HEK293 (cell line): Measurements from ENCODE around the gene OPALIN.

Experiments
- AEBP2 ChIP-seq: fragments of 450-650 bp; formaldehyde crosslinking; IDR thresholded peaks from 2 replicates; pipeline ENCODE4 v1.5.1; 2016; ENCODE audit warnings: missing biosample characterization, missing genetic modification characterization, borderline replicate concordance
- GLI4 ChIP-seq: fragments of 450-650 bp; formaldehyde crosslinking; IDR thresholded peaks from 2 replicates; pipeline ENCODE4 v1.5.1; 2016; ENCODE audit warnings: missing biosample characterization, missing genetic modification characterization
- KLF10 ChIP-seq: fragments of 450-650 bp; IDR thresholded peaks from 2 replicates; pipeline ENCODE4 v1.5.1; 2018; ENCODE audit warnings: missing biosample characterization, mild to moderate bottlenecking, missing genetic modification characterization
- KLF7 ChIP-seq: fragments of 450-650 bp; formaldehyde crosslinking; IDR thresholded peaks from 2 replicates; pipeline ENCODE4 v1.5.1; 2016; ENCODE audit warnings: missing biosample characterization, missing genetic modification characterization, borderline replicate concordance
- OSR2 ChIP-seq: fragments of 450-650 bp; formaldehyde crosslinking; IDR thresholded peaks from 2 replicates; pipeline ENCODE4 v1.5.1; 2016; ENCODE audit warnings: missing biosample characterization, missing genetic modification characterization
- ZNF174 ChIP-seq: fragments of 450-650 bp; formaldehyde crosslinking; IDR thresholded peaks from 2 replicates; pipeline ENCODE4 v1.5.0; 2017; ENCODE audit warnings: missing biosample characterization, mild to moderate bottlenecking, missing genetic modification characterization
- ZNF175 ChIP-seq: fragments of 450-650 bp; formaldehyde crosslinking; IDR thresholded peaks from 2 replicates; pipeline ENCODE4 v1.5.1; 2016; ENCODE audit warnings: missing biosample characterization, missing genetic modification characterization
- ZNF214 ChIP-seq: fragments of 450-650 bp; formaldehyde crosslinking; IDR thresholded peaks from 2 replicates; pipeline ENCODE4 v1.5.1; 2017; ENCODE audit warnings: missing biosample characterization, mild to moderate bottlenecking, missing genetic modification characterization, borderline replicate concordance
- ZNF292 ChIP-seq: fragments of 450-650 bp; formaldehyde crosslinking; IDR thresholded peaks from 2 replicates; pipeline ENCODE4 v1.5.1; 2016; ENCODE audit warnings: low read depth, missing biosample characterization, missing genetic modification characterization, borderline replicate concordance
- ZNF335 ChIP-seq: fragments of 450-650 bp; formaldehyde crosslinking; conservative IDR thresholded peaks from 2 replicates; pipeline ENCODE4 v1.5.1; 2016; ENCODE audit warnings: missing biosample characterization, missing genetic modification characterization
- ZNF394 ChIP-seq: fragments of 450-650 bp; formaldehyde crosslinking; IDR thresholded peaks from 2 replicates; pipeline ENCODE4 v1.5.1; 2016; ENCODE audit warnings: missing biosample characterization, missing genetic modification characterization, mild to moderate bottlenecking, moderate library complexity, borderline replicate concordance
- ZNF48 ChIP-seq: fragments of 450-650 bp; formaldehyde crosslinking; IDR thresholded peaks from 2 replicates; pipeline ENCODE4 v1.5.1; 2016; ENCODE audit warnings: missing biosample characterization, missing genetic modification characterization
- ZNF510 ChIP-seq: fragments of 450-650 bp; formaldehyde crosslinking; IDR thresholded peaks from 2 replicates; pipeline ENCODE4 v1.5.1; 2018; ENCODE audit warnings: mild to moderate bottlenecking, missing genetic modification characterization, missing biosample characterization; ENCODE audit not compliant: insufficient replicate concordance
- ZNF521 ChIP-seq: fragments of 450-650 bp; formaldehyde crosslinking; IDR thresholded peaks from 2 replicates; pipeline ENCODE4 v1.5.1; 2017; ENCODE audit warnings: missing biosample characterization, mild to moderate bottlenecking, missing genetic modification characterization
- ZNF626 ChIP-seq: fragments of 450-650 bp; sonication (Bioruptor Pico); formaldehyde crosslinking; IDR thresholded peaks from 2 replicates; pipeline ENCODE4 v1.5.1; 2018; ENCODE audit warnings: missing biosample characterization, missing genetic modification characterization, inconsistent platforms
- ZNF639 ChIP-seq: fragments of 450-650 bp; formaldehyde crosslinking; IDR thresholded peaks from 2 replicates; pipeline ENCODE4 v1.5.1; 2016; ENCODE audit warnings: missing biosample characterization, missing genetic modification characterization
- ZSCAN5A ChIP-seq: fragments of 450-650 bp; formaldehyde crosslinking; IDR thresholded peaks from 2 replicates; pipeline ENCODE4 v1.5.1; 2016; ENCODE audit warnings: missing biosample characterization, missing genetic modification characterization
- TF ChIP-seq, protein P1 (sequence below): fragments of 450-650 bp; formaldehyde crosslinking; IDR thresholded peaks from 2 replicates; pipeline ENCODE4 v1.5.0; 2017; ENCODE audit warnings: missing biosample characterization, missing genetic modification characterization, borderline replicate concordance
- TF ChIP-seq, protein P2 (sequence below): fragments of 450-650 bp; formaldehyde crosslinking; IDR thresholded peaks from 2 replicates; pipeline ENCODE4 v1.5.1; 2016; ENCODE audit warnings: missing biosample characterization, missing genetic modification characterization
- TF ChIP-seq, protein P3 (sequence below): fragments of 450-650 bp; formaldehyde crosslinking; IDR thresholded peaks from 2 replicates; pipeline ENCODE4 v1.5.1; 2016; ENCODE audit warnings: missing biosample characterization, missing genetic modification characterization, borderline replicate concordance
- TF ChIP-seq, protein P4 (sequence below): fragments of 450-650 bp; formaldehyde crosslinking; IDR thresholded peaks from 2 replicates; pipeline ENCODE4 v1.5.1; 2016; ENCODE audit warnings: missing biosample characterization, missing genetic modification characterization
- TF ChIP-seq, protein P5 (sequence below): fragments of 450-650 bp; formaldehyde crosslinking; IDR thresholded peaks from 2 replicates; pipeline ENCODE4 v1.5.1; 2016; ENCODE audit warnings: missing biosample characterization, missing genetic modification characterization

OPALIN gene

GRCh38 chr10:96374985-96375830 is 16.4 kb upstream of the OPALIN start (continued):
- no peak for TF ChIP-seq ZNF48 (tag by site-specific recombination)
- TF ChIP-seq, protein P1, sequence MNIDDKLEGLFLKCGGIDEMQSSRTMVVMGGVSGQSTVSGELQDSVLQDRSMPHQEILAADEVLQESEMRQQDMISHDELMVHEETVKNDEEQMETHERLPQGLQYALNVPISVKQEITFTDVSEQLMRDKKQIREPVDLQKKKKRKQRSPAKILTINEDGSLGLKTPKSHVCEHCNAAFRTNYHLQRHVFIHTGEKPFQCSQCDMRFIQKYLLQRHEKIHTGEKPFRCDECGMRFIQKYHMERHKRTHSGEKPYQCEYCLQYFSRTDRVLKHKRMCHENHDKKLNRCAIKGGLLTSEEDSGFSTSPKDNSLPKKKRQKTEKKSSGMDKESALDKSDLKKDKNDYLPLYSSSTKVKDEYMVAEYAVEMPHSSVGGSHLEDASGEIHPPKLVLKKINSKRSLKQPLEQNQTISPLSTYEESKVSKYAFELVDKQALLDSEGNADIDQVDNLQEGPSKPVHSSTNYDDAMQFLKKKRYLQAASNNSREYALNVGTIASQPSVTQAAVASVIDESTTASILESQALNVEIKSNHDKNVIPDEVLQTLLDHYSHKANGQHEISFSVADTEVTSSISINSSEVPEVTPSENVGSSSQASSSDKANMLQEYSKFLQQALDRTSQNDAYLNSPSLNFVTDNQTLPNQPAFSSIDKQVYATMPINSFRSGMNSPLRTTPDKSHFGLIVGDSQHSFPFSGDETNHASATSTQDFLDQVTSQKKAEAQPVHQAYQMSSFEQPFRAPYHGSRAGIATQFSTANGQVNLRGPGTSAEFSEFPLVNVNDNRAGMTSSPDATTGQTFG = no peak
- no peak for TF ChIP-seq AEBP2
- TF ChIP-seq, protein P2, sequence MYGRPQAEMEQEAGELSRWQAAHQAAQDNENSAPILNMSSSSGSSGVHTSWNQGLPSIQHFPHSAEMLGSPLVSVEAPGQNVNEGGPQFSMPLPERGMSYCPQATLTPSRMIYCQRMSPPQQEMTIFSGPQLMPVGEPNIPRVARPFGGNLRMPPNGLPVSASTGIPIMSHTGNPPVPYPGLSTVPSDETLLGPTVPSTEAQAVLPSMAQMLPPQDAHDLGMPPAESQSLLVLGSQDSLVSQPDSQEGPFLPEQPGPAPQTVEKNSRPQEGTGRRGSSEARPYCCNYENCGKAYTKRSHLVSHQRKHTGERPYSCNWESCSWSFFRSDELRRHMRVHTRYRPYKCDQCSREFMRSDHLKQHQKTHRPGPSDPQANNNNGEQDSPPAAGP (tag by site-specific recombination) = peak; percentile 56; the same call in 1 of the 2 replicates
- TF ChIP-seq GLI4 (tag by site-specific recombination) = no peak
- TF ChIP-seq ZNF639 (tag by site-specific recombination) = 0 out of 2 replicates have a peak, but pooled peaks have one; percentile 28
- TF ChIP-seq, protein P3, sequence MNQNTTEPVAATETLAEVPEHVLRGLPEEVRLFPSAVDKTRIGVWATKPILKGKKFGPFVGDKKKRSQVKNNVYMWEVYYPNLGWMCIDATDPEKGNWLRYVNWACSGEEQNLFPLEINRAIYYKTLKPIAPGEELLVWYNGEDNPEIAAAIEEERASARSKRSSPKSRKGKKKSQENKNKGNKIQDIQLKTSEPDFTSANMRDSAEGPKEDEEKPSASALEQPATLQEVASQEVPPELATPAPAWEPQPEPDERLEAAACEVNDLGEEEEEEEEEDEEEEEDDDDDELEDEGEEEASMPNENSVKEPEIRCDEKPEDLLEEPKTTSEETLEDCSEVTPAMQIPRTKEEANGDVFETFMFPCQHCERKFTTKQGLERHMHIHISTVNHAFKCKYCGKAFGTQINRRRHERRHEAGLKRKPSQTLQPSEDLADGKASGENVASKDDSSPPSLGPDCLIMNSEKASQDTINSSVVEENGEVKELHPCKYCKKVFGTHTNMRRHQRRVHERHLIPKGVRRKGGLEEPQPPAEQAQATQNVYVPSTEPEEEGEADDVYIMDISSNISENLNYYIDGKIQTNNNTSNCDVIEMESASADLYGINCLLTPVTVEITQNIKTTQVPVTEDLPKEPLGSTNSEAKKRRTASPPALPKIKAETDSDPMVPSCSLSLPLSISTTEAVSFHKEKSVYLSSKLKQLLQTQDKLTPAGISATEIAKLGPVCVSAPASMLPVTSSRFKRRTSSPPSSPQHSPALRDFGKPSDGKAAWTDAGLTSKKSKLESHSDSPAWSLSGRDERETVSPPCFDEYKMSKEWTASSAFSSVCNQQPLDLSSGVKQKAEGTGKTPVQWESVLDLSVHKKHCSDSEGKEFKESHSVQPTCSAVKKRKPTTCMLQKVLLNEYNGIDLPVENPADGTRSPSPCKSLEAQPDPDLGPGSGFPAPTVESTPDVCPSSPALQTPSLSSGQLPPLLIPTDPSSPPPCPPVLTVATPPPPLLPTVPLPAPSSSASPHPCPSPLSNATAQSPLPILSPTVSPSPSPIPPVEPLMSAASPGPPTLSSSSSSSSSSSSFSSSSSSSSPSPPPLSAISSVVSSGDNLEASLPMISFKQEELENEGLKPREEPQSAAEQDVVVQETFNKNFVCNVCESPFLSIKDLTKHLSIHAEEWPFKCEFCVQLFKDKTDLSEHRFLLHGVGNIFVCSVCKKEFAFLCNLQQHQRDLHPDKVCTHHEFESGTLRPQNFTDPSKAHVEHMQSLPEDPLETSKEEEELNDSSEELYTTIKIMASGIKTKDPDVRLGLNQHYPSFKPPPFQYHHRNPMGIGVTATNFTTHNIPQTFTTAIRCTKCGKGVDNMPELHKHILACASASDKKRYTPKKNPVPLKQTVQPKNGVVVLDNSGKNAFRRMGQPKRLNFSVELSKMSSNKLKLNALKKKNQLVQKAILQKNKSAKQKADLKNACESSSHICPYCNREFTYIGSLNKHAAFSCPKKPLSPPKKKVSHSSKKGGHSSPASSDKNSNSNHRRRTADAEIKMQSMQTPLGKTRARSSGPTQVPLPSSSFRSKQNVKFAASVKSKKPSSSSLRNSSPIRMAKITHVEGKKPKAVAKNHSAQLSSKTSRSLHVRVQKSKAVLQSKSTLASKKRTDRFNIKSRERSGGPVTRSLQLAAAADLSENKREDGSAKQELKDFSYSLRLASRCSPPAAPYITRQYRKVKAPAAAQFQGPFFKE = no peak
- TF ChIP-seq ZNF626 = no peak
- TF ChIP-seq, protein P4, sequence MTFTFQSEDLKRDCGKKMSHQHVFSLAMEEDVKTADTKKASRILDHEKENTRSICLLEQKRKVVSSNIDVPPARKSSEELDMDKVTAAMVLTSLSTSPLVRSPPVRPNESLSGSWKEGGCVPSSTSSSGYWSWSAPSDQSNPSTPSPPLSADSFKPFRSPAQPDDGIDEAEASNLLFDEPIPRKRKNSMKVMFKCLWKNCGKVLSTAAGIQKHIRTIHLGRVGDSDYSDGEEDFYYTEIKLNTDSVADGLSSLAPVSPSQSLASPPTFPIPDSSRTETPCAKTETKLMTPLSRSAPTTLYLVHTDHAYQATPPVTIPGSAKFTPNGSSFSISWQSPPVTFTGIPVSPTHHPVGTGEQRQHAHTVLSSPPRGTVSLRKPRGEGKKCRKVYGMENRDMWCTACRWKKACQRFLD = no peak
- no peak for TF ChIP-seq KLF7 (tag by site-specific recombination)
- TF ChIP-seq KLF10 (tag by site-specific recombination) = no peak
- no peak for TF ChIP-seq ZNF174
- TF ChIP-seq ZNF175 (tag by site-specific recombination) = no peak
- no peak for TF ChIP-seq OSR2 (tag by site-specific recombination)
- TF ChIP-seq, protein P5, sequence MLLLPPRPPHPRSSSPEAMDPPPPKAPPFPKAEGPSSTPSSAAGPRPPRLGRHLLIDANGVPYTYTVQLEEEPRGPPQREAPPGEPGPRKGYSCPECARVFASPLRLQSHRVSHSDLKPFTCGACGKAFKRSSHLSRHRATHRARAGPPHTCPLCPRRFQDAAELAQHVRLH (tag by site-specific recombination) = no peak
- TF ChIP-seq ZNF292 = no peak
- peak; percentile 43; the same call in 1 of the 2 replicates for TF ChIP-seq ZNF394 (tag by site-specific recombination)
- TF ChIP-seq ZNF521 (tag by site-specific recombination) = no peak
- peak; percentile 83 for TF ChIP-seq ZNF335 (tag by site-specific recombination)
- TF ChIP-seq ZNF510 (tag by site-specific recombination) = no peak
- TF ChIP-seq ZNF214 (tag by site-specific recombination) = no peak
- no peak for TF ChIP-seq ZSCAN5A
